Measurements from ENCODE around the gene MLH3.
"Not testable (repeated sequence)": the region's sequence is repeated elsewhere in the genome, so short reads cannot be mapped to it uniquely, and the experiment has no call there.

MLH3 gene

GRCh38 chr14:75022655-75023054 is 28.6 kb downstream of the MLH3 start:
- DNase-seq: peak; percentile 8

- DNase-seq: no peak
Observed at GRCh38 chr14:75018694-75019093, 32.6 kb downstream of the MLH3 start.

GRCh38 chr14:75016815-75017214 is 34.5 kb downstream of the MLH3 start:
- DNase-seq: no peak

- no peak for DNase-seq
Observed at GRCh38 chr14:75015496-75015895, 35.8 kb downstream of the MLH3 start.

DNA sequence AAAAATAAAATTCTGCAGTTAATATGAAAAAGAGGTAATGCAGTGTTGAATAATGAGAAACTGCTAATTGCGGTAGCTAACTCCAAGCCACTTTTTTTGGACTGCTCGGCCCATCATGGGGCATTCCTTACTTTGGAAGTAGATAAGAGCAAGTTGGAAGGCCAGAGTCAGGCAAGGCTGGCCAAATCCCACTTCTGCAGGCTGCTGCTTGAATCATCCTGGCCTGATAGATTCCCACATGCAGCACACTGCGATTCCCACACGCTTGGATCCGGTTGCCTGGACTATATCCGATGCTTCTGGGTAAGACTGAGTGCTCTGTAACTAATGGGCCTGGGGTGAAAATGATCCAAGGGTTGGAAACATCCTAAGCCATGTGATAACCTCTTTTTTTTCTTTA is 38.0 kb downstream of the MLH3 start:
- no peak for DNase-seq

DNA sequence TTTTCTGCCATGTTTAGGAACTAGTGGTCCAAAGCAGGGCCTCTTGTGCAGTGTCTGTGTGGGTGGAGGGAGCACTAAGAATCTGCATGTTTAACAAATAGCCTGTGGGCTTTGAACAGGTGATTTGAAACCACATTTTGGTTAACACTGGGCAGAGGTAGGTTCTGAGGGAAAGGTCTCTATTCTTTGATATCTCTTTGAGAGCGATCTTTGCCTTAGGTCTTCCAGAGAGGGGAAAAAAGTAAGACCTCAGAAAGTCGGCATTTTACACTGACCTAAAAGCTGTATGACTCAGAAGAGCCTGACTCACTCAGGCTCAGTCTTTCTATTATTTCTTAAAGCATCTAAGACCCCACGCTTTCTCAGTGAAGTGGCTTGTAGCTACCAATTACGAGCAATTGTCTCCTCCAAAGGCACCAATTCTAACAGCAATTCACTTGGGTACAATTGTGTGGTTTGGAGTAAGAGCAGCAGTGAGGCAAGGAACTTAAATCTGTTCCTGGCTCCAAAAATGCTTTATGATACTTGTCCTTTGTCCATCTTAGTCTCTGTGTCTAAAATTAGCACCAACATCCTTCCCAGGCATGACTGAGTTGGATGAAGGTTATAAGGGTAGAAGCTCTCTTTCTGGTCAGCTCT is 39.8 kb downstream of the MLH3 start:
- no peak for DNase-seq

DNA sequence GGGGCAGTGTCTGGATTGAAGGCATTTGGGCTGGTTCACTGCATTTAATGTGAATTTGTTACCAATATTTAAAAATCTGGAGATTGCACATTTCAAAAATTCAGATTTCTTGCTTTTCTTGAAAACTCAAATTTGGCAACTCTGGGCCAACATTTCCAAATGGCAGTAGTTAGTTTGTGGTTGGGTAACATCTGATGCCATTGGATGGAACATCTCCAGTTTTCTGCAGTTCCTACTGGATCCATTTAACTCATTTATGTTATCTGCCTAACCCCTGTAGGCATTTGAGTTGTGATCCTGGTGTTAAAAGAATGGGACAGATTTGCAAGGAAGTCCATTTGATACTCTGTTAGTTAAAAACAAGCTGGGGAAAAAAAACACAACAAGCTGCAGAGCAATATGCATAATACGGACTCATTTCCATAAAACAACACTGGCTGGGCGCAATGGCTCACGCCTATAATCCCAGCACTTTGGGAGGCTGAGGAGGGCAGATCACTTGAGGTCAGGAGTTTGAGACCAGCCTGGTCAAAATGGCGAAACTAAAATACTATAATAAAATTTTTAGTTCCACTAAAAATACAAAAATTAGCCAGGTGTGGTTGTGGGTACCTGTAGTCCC is 40.7 kb downstream of the MLH3 start:
- DNase-seq: no peak

DNA sequence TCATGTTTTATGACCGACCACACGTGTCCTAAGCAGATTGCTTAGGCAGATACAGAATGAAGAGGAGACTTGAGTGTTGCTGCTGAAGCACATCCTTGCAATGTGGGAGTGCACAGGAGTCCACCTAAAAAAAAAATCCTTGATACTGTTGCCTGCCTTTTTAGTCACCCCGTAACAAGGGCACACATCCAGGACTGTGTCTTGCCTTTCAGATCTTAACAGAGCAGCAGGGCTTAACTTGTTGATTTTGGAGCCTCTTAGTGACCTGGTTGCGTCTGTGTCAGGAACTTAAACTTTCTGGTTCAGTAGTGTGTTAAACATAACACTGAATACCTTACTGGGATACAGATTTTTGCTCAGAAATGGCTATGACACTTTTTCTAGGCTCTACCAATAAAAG is 42.1 kb downstream of the MLH3 start:
- DNase-seq: no peak

DNA sequence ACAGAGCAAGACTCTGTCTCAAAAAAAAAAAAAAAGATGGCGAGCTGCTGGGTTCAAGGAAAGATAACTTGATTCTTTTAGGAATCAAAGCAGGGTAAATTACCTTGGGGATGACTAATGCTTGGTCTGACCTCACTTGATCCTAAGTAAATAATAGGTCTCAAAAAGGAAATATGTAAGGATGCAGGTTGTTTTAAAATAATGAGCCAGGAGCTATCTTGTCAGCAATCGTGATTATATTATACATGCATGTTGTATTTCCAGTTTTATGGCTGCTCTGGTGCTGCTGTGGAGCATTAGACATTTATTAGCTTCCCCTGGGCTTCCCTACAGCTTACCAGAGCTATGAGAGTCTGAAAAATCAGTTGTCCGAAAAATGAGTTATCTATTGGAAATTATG is 45.9 kb downstream of the MLH3 start:
- no peak for DNase-seq

DNA sequence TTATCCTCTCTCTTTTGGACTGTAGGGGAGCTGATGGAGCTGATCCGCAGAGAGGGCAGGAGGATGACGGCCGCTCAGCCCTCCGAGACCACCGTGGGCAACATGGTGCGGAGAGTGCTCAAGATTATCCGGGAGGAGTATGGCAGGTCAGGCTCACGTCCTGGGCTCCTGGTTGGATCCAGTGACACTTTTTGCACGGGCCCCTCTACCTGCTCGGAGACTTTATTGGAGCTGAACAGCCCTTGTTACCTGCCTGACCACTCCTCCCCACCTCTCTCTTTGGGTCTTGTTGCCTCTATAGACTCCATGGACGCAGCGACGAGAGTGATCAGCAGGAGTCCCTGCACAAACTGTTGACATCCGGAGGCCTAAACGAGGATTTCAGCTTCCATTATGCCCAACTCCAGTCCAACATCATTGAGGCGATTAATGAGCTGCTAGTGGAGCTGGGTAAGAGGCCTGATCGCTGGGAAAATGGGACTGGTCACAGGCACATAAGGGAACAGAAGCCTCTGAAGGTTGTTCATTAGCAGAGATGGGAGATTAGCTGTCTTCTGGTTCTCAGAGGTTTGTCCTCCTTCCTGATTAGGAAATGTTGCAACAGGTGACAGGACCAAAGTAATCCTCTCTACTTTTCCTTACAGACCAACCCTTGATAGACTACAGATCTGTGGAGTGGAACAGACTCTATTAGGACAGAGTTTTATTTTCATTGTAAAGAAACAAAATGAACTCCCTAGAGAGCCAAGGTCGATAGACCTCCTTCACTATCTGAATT is 47.8 kb downstream of the MLH3 start:
- DNase-seq: no peak

DNA sequence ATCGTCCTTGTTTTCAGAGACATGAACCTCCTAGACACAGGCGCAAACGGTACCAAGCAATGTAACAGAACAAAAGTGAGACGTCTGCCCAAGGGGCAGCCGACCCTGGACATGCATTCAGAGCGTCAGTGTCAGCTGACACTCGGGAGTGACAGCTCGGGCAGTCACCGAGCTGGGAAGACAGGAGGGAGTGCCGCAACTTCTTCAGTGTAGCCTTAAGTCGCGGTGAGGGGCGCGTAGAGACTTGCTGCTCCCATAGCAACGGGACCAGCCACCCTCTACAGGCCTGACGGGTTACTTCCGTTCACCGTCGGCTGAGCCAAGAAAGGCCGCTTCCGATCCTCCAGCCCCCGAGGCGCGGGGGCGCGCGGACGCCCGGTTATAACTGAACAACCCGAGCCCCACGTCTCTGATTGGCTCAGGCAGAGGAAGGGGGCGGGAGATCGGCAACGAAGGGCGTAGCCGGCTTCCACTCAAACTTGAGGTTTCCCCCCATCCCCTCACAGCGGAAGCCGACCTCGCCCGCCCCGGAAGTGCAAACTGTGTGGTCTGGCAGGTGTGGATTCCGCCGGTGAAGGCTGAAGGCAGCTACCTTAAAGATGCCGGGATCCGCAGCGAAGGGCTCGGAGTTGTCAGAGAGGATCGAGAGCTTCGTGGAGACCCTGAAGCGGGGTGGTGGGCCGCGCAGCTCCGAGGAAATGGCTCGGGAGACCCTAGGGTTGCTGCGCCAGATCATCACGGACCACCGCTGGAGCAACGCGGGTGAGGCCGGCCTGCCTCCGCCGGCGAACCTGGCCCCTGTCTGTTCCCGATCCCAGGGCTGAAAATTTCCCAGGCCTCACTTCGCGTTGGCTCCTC is 48.6 kb downstream of the MLH3 start, which contains the start of gene EIF2B2:
EIF2B2 (plus strand) TSS at position 530 of the 858 bp plus-strand sequence; CDS start at position 600, 70 bp downstream.
- DNase-seq: peak; percentile 99

DNA sequence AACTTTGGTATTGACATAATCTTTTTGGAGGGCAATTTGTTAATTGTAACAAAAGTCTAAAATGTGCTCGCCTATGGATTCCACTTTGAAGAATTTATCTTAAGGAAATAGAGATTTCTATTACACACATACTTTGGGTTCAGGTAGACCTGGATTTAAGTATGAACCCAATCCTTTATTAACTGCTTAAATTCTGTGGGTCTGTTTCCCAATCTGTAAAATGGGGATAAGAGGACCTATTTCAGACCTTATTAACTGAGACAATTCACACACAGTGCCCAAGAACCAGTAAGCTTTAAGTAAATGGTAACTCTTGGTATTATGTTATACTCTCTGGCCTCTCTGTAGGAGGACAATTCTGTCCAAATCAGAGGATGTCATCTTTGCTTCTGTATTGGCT is 49.4 kb downstream of the MLH3 start:
- DNase-seq: no peak

- DNase-seq: no peak
Observed at GRCh38 chr14:75001261-75001660, 50.0 kb downstream of the MLH3 start.

DNA sequence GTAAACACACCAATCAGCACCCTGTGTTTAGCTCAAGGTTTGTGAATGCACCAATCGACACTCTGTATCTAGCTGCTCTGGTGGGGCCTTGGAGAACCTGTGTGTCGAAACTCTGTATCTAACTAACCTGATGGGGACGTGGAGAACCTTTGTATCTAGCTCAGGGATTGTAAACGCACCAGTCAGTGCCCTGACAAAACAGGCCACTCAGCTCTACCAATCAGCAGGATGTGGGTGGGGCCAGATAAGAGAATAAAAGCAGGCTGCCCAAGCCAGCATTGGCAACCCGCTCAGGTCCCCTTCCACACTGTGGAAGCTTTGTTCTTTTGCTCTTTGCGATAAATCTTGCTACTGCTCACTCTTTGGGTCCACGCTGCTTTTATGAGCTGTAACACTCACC is 55.5 kb downstream of the MLH3 start:
- not testable (repeated sequence) for DNase-seq

DNA sequence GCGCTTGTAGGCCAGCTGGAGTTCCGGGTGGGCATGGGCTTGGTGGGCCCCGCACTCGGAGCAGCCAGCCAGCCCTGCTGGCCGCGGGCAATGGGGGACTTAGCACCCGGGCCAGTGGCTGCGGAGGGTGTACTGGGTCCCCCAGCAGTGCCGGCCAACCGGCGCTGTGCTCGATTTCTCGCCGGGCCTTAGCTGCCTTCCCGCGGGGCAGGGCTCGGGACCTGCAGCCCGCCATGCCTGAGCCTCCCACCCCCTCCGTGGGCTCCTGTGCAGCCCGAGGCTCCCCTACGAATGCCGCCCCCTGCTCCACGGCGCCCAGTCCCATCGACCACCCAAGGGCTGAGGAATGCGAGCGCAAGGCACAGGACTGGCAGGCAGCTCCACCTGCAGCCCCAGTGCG is 57.1 kb downstream of the MLH3 start:
- DNase-seq: not testable (repeated sequence)

- no peak for DNase-seq
Observed at GRCh38 chr14:74988993-74989392, 62.3 kb downstream of the MLH3 start.

DNA sequence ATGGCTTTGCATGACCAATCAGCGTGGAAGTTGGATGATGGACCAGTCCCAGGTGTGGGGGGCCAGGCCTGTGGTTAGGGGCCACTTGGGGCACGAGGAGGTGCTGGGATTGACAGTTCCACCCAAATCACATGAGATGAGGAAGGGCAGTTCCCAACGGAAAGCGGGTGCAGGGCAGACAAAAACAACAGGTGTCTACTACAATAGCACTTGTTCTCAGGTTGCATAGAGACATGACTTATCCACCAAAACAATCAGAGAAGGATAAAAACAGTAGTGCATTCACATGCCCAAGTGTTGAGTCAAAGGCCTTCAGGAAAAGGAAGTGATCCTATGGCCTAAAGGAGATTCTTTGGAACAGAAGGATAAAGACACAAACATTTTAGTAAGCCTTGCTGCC is 63.1 kb downstream of the MLH3 start:
- DNase-seq: no peak

- DNase-seq: no peak
Observed at GRCh38 chr14:74985806-74986205, 65.5 kb downstream of the MLH3 start.

- no peak for DNase-seq
Observed at GRCh38 chr14:74985028-74985310, 66.3 kb downstream of the MLH3 start.

DNA sequence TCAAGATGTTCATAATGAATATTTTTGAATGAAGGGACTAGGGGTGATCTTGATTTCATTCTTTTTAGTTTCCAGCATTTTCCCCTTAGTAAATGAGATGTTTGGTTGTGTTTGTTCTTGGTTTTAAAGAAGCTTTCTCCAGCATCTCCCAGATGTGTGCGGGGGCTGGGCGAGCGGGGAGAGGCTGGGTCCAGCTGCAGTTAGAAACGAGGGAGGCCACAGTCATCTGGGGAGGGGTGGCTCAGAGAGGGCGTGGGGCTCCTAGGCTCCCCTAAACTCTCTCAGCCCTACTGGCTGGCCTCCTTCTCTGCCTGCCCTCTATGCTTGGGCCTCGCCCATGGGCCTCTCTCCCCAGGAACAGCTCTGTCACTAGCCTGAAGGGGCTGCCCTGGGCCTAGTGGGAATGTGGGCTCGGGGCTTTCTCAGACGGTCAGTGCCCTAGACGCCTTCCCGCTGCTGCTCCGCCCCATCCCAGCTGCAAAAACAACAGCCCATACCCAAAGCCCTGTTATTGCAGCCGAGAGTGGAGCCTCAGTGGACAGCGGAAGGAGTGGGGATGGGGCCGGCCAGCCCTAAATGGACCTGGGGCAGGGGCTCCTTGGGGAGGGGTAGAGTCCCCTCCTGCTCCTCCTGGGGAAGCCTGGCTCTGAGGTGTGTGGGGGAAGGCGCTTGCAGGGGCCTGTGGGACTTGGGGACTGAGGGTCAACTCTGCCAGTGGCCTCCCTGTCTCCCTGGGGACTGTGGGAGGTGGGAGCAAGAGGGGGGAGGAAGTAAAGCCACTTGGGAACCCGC is 66.8 kb downstream of the MLH3 start:
- no peak for DNase-seq

DNA sequence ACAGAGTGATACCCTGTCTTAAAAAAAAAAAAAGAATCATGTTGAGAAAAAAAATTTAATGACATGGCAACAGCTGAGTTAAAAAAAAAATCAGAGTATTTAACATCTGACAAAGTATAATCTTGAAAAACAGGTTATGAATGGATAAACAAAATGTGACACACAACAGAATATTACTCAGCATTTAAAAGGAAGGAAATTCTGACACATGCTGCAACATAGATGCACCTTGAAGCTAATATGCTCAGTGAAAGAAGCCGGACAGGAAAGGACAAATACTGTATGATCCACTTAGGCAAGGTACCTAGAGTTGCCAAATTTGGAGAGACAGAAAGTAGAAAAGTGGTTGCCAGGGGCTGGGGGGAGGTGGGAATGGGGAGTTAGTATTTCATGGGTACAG is 67.9 kb downstream of the MLH3 start:
- no peak for DNase-seq

DNA sequence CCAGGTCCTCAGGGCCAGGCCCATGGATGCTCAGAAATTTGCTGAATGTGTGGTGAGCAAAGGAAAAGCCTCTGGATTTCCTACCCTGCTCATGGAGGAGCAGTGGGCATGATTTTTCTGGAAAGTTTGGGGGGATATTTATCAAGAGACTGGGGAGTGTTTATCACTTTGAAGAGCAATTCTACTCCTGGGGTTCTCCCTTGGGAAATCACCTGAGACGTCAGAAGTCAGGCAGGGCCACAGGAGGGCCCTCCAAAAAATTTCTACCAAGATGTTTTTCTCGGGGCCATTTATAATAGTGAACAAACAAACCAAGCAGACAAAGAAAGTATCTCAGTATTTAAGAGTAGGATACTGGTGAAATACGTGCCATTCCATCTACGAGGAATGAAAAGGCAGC is 68.6 kb downstream of the MLH3 start:
- DNase-seq: no peak

GRCh38 chr14:74981833-74982232 is 69.4 kb downstream of the MLH3 start:
- DNase-seq: no peak
